Measurements from ENCODE around the gene JAK3.

JAK3 gene

DNA sequence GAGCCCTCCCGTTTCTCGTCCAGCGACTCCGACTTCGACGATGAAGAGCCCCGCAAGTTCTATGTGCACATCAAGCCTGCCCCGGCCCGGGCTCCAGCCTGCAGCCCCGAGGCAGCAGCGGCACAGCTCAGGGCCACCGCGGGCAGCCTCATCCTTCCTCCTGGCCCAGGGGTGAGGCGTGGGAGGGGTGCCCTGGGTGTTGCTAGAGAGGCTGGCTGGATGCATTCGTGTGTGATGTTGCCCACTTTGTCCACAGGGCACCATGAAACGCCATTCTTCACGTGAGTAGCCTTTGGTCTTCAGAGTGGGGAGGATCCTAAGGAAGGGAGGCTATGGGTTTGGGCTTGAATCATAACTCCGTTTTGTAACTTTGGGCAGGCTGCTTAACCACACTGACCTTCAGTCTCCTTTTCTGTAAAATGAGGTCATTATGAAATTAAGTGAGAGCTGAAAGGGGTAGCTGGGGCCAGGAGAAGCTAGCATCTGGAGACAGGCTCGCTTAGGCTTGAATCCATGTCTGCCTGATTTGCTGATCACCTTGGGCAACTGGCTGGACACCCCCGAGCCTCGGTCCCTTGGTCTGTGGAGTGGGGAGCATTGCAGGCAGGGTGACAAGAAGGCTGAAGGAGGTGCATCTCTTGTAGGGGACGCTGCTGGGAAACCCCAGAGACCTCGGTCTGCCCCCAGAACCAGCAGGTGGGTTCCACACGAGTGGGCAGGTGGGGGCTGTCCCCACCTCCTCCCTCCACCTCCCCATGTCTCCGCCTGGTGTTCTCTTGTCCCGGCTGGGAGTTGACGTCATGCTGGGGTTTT, 71.6 kb downstream of the JAK3 start:
- H3K4me3 ChIP-seq (ENCODE audit: control insufficient read depth, low read depth, low read length), result no peak overlapping the region

DNA sequence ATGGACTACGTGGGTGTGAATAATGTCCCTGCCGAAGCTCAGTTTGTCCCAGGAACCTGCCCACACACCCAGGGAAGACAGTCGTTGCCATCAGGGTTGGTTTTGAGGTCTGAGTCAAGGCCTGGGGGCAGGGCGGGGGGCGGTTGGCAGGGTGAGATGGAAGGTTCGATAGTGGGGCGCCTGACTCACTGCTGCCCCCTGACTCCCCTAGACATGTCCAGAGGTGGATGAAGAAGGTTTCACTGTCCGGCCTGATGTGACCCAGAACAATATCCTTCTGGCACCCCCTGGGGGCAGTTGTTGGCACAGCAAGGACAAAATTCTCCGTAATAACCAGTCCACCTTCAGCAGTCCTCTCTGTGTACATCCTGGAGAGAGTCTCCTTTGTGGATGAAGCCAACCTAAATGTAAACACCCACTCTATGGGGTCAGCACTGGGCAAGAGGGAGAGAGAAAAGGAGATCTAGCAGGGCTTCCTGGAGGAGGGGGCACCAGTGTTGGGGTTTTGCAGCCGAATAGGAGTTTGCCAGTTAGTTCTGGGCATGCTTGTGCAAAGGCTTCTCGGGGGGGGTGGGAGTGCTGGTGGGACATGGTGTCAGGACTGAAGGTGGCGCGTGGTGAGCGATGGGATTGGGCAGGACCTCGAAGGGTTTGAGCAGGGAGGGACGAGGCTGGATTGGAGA, 72.4 kb downstream of the JAK3 start:
- TF ChIP-seq CTCF (IDR thresholded peaks at IDR 0.05; ENCODE audit: control insufficient read depth, insufficient read depth, low read depth, low read length, missing control alignments), result peak; percentile 76

More for the DNA sequence above, 71.6 kb downstream of the JAK3 start:
- no peak for DNase-seq (ENCODE audit: low read depth)
- no peak for TF ChIP-seq CTCF (IDR thresholded peaks at IDR 0.05; ENCODE audit: control insufficient read depth, insufficient read depth, low read depth, low read length, missing control alignments)

More for the DNA sequence above, 72.4 kb downstream of the JAK3 start:
- no peak overlapping the region for H3K4me3 ChIP-seq (ENCODE audit: control insufficient read depth, low read depth, low read length)
- no peak for DNase-seq (ENCODE audit: low read depth)
